ENCODE results near the gene SORCS3. TPM values are rescaled to one million over a fixed set of nuclear protein-coding genes. Genes with fewer than 3 reads are reported as not detected.

SORCS3 gene
- total and polyA plus RNA-seq, 2 experiments from 2014 or later, result not detected

DNA sequence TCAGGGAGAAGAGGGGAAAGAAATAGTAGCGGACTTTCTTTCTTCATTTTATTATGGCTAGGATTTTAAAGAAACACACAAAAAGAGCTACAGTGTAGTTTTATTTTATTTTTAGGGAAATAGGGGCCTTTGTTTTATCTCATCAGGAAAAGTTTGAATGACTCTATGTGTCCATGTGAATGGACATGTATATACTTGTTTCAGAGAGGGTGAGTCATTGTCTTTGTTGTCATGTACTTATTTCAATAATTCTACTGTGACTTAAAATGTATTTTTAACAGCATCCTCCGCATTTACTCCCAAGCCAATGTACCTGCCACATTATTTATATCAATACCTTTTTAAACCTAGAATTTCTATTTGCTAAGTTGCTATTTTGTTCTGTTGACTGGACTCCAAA, 569.5 kb downstream of the SORCS3 start:
- H3K4me3 ChIP-seq, result no peak overlapping the region
- no peaks in the 10 kb centered on the region for H3K79me2 ChIP-seq (ENCODE audit: insufficient read depth)
- H4K20me1 ChIP-seq (ENCODE audit: insufficient read depth), result no peaks in the 10 kb centered on the region
- H3K27me3 ChIP-seq (replicated peaks; ENCODE audit: insufficient read depth), result no peaks in the 10 kb centered on the region
- WGBS, 2 experiments (ENCODE audit: low coverage in 1 of 2, low lambda C conversion rate in 2 of 2, missing lambda C conversion rate in 2 of 2), result 48 to 51% methylated on average over 2 of the region's 2 CpGs
- H3K4me1 ChIP-seq (ENCODE audit: insufficient read depth), result no peaks in the 10 kb centered on the region
- no peak overlapping the region for H2AFZ ChIP-seq
- H3K36me3 ChIP-seq (ENCODE audit: low read depth), result no peaks in the 10 kb centered on the region
- TF ChIP-seq EZH2 (IDR thresholded peaks at IDR 0.05; ENCODE audit: insufficient read depth, poor library complexity, severe bottlenecking) (no peak), EZH2phosphoT487 (IDR thresholded peaks at IDR 0.05; ENCODE audit: insufficient read depth, low read depth) (no peak)
- no peaks in the 10 kb centered on the region for H3F3A ChIP-seq (ENCODE audit: insufficient read depth)
- DNase-seq, result no peak
- no peaks in the 10 kb centered on the region for H3K9me2 ChIP-seq (ENCODE audit: insufficient read depth)
- in situ Hi-C loops (cut with MboI), result no loop called here
- no peak overlapping the region for H3K9ac ChIP-seq
- no peaks in the 10 kb centered on the region for H3K9me3 ChIP-seq (ENCODE audit: low read depth)
- no peak overlapping the region for H3K4me2 ChIP-seq (ENCODE audit: unreplicated experiment)
- no peak overlapping the region for H3K27ac ChIP-seq

DNA sequence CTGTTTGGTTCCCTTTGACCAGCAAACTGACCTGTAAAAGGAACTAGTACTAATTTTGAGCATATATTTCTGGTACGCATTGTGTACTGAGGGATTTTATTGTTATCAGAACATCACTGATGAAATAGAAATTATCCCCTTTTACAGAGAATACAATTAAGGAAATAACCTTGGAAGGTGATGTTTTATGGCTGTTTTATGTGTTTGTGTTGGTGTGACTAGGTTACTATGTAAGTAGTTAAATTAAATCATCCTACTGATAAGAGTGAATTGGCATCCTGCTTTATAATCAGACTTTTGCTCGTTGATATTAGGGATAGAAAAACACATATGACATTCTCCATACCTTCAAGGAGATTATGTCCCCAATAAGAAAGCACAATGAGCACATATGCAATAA, 596.6 kb downstream of the SORCS3 start:
- Histone ChIP-seq H3K4me3 (no peak overlapping the region), H3K27me3 (replicated peaks; ENCODE audit: insufficient read depth) (no peaks in the 10 kb centered on the region), H3F3A (ENCODE audit: insufficient read depth) (no peaks in the 10 kb centered on the region), H3K9me3 (ENCODE audit: low read depth) (no peaks in the 10 kb centered on the region), H3K4me2 (ENCODE audit: unreplicated experiment) (no peak overlapping the region), H3K9ac (no peak overlapping the region), H3K79me2 (ENCODE audit: insufficient read depth) (no peaks in the 10 kb centered on the region), H2AFZ (no peak overlapping the region), H3K9me2 (ENCODE audit: insufficient read depth) (no peaks in the 10 kb centered on the region), H3K4me1 (ENCODE audit: insufficient read depth) (no peaks in the 10 kb centered on the region), H4K20me1 (ENCODE audit: insufficient read depth) (no peaks in the 10 kb centered on the region), H3K27ac (no peak overlapping the region), H3K36me3 (ENCODE audit: low read depth) (no peaks in the 10 kb centered on the region)
- no peak for TF ChIP-seq EZH2phosphoT487 (IDR thresholded peaks at IDR 0.05; ENCODE audit: insufficient read depth, low read depth)
- TF ChIP-seq EZH2 (IDR thresholded peaks at IDR 0.05; ENCODE audit: insufficient read depth, poor library complexity, severe bottlenecking), result no peak
- in situ Hi-C loops (cut with MboI), result no loop called here
- 44 to 48% methylated on average over 2 of the region's 2 CpGs for WGBS, 2 experiments (ENCODE audit: low coverage in 1 of 2, low lambda C conversion rate in 2 of 2, missing lambda C conversion rate in 2 of 2)
- no peak for DNase-seq

DNA sequence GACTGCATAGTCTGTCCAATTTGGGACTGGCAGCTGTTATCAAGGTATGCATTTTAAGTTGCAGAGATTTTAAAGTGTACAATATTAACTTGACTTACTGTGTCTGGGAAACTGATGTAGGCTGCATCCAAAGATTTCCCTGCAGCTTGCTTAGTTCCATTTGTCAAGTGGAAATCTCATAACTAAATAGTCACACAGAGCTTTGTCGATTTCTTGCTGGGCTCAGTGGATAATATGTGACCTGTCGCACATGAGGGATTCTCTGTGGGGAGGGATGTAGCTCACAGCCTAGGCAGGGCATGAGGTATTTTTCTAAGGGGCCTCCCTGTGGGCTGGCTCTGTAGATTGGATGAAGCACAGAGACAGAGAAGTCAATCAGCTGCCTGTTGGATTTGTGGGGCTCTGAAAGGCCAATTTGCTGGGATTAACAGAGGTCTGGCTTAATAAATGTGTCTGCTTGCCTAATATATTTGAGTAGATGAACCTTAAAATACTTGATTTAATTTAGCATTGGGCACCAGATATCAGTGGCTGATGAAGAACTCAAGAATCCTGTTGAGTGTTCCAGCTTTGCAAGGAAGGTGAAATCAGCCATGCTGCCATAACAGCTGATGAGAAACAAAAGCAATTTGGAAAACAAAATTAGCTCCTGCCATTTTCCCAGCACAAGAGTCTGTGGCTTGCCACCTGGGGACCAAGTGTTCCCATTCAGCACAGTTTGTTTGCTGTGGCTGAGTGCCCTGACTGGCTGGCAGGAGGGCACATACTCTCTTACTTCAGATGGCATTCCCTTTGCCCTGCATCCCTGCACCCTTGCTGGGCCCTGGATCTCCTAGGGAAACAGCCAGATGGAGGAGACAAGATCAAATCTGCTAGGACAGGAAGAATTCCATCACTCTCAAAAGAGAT, 598.5 kb downstream of the SORCS3 start:
- Histone ChIP-seq H4K20me1 (ENCODE audit: insufficient read depth) (no peaks in the 10 kb centered on the region), H3K4me1 (ENCODE audit: insufficient read depth) (no peaks in the 10 kb centered on the region), H3K36me3 (ENCODE audit: low read depth) (no peaks in the 10 kb centered on the region), H3K4me2 (ENCODE audit: unreplicated experiment) (no peak overlapping the region), H3K9me3 (ENCODE audit: low read depth) (no peaks in the 10 kb centered on the region), H2AFZ (no peak overlapping the region), H3K9me2 (ENCODE audit: insufficient read depth) (no peaks in the 10 kb centered on the region), H3K27me3 (replicated peaks; ENCODE audit: insufficient read depth) (no peaks in the 10 kb centered on the region), H3K4me3 (no peak overlapping the region), H3K79me2 (ENCODE audit: insufficient read depth) (no peaks in the 10 kb centered on the region), H3K27ac (no peak overlapping the region), H3K9ac (no peak overlapping the region), H3F3A (ENCODE audit: insufficient read depth) (no peaks in the 10 kb centered on the region)
- in situ Hi-C loops (cut with MboI), result no loop called here
- 34 to 51% methylated on average over 2 of the region's 2 CpGs for WGBS, 2 experiments (ENCODE audit: low coverage in 1 of 2, low lambda C conversion rate in 2 of 2, missing lambda C conversion rate in 2 of 2)
- TF ChIP-seq EZH2 (IDR thresholded peaks at IDR 0.05; ENCODE audit: insufficient read depth, poor library complexity, severe bottlenecking), result no peak
- TF ChIP-seq EZH2phosphoT487 (IDR thresholded peaks at IDR 0.05; ENCODE audit: insufficient read depth, low read depth), result no peak
- no peak for DNase-seq

DNA sequence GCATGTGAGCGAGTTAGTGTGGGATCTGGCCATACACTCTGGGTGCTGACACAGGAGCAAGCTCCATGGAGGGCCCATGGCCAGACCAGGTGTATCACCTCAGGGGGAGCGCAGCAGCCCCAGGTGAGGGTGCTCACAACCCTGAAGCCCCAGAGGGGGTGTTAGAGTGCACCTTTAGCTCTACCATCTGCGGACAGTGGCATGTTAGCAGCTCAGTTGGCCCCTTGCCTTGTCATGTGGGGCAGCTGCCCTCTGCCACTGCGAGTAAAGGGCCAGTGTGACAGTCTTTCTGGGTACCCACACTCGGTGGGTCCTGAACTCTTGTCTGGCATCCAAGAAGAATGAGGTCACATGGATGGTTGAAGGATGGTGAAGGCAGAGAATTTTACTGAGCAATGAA, 600.2 kb downstream of the SORCS3 start:
- in situ Hi-C loops (cut with MboI), result no loop called here
- Histone ChIP-seq H3K9me2 (ENCODE audit: insufficient read depth) (no peaks in the 10 kb centered on the region), H3K4me2 (ENCODE audit: unreplicated experiment) (no peak overlapping the region), H3K4me1 (ENCODE audit: insufficient read depth) (no peaks in the 10 kb centered on the region), H3K27me3 (replicated peaks; ENCODE audit: insufficient read depth) (no peaks in the 10 kb centered on the region), H2AFZ (no peak overlapping the region), H3K9me3 (ENCODE audit: low read depth) (no peaks in the 10 kb centered on the region), H3F3A (ENCODE audit: insufficient read depth) (no peaks in the 10 kb centered on the region), H3K9ac (no peak overlapping the region), H3K4me3 (no peak overlapping the region), H4K20me1 (ENCODE audit: insufficient read depth) (no peaks in the 10 kb centered on the region), H3K79me2 (ENCODE audit: insufficient read depth) (no peaks in the 10 kb centered on the region), H3K36me3 (ENCODE audit: low read depth) (no peaks in the 10 kb centered on the region), H3K27ac (no peak overlapping the region)
- TF ChIP-seq EZH2 (IDR thresholded peaks at IDR 0.05; ENCODE audit: insufficient read depth, poor library complexity, severe bottlenecking) (no peak), EZH2phosphoT487 (IDR thresholded peaks at IDR 0.05; ENCODE audit: insufficient read depth, low read depth) (no peak)
- WGBS, 2 experiments (ENCODE audit: low coverage in 1 of 2, low lambda C conversion rate in 2 of 2, missing lambda C conversion rate in 2 of 2), result 61 to 72% methylated on average over 5 of the region's 5 CpGs
- no peak for DNase-seq
